Liver (tissue), 3 donors: ENCODE measurements around the gene NAXD.

Experiments
- CTCF ChIP-seq: fragments of 150-350 bp; IDR thresholded peaks from 2 replicates; pipeline ENCODE4 v1.5.1; 2017; ENCODE audit warnings: improper control_type of control experiment, low read depth, low read length; ENCODE audit not compliant: missing input control
- FOXA1 ChIP-seq: IDR thresholded peaks from 2 replicates; pipeline ENCODE4 v1.6.1; 2016; ENCODE audit warnings: antibody characterized with exemption
- RAD21 ChIP-seq, 2 donors: IDR thresholded peaks; 2 replicates each; pipeline ENCODE4 v1.6.1; 2016; ENCODE audit warnings: antibody characterized with exemption in 2 of 2, mild to moderate bottlenecking in 2 of 2
- RXRA ChIP-seq, 2 donors: IDR thresholded peaks; 2 replicates each; pipeline ENCODE4 v1.6.1; 2017 to 2018; ENCODE audit warnings: antibody characterized with exemption in 2 of 2, mild to moderate bottlenecking in 1 of 2
- TF ChIP-seq, protein P1 (sequence below): IDR thresholded peaks from 2 replicates; pipeline ENCODE4 v1.6.1; 2016; ENCODE audit warnings: antibody characterized with exemption
- TF ChIP-seq, protein P2 (sequence below): IDR thresholded peaks from 2 replicates; pipeline ENCODE4 v1.6.1; 2016; ENCODE audit warnings: antibody characterized with exemption
- donor health status: healthy.
- donor health status: healthy.

DNA sequence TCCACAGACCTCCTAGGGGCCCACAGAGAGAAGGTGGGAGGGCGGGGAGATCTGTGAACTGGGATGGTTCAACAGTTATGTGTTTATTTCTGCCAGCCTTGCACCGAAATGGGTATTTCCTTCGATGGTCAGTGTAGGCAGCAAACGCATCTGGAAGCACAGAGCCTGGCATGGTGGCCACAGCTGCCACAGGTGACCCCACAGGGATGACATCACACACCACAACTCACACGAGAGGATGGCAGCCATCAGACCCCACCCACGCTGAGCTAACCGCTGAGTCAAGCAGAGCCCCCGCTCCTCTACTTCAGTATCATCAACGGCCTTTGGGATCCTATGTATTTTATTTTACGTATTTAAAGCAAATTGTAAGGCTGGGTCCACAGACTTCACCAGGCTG is 37.4 kb downstream of the NAXD start:
- TF ChIP-seq RAD21 (IDR thresholded peaks at IDR 0.05) (no peak), CTCF (no peak), RXRA (IDR thresholded peaks at IDR 0.05) (no peak), FOXA1 (no peak)
- TF ChIP-seq, protein P1, sequence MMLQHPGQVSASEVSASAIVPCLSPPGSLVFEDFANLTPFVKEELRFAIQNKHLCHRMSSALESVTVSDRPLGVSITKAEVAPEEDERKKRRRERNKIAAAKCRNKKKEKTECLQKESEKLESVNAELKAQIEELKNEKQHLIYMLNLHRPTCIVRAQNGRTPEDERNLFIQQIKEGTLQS, result no peak
- TF ChIP-seq, protein P2, sequence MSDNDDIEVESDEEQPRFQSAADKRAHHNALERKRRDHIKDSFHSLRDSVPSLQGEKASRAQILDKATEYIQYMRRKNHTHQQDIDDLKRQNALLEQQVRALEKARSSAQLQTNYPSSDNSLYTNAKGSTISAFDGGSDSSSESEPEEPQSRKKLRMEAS, result no peak
